ENCODE data around the gene KPNA2. TPM values are rescaled to one million over a fixed set of nuclear protein-coding genes. Genes with fewer than 3 reads are reported as not detected.

Gene KPNA2
- total and polyA plus RNA-seq, 10 of the 15 experiments (the other 5 are each of a cell fraction or from before 2014, with no cell fraction given), result 202 to 731 (median 283) TPM

- TF ChIP-seq MLLT1 (IDR thresholded peaks at IDR 0.05) (peak; percentile 78), CREB1 (IDR thresholded peaks at IDR 0.05; ENCODE audit: low read depth) (peak; percentile 83; the same call in 1 of the 2 replicates), ZBED1 (IDR thresholded peaks at IDR 0.05; ENCODE audit: borderline replicate concordance) (no peak), HCFC1 (IDR thresholded peaks at IDR 0.05; ENCODE audit: low read length) (peak; percentile 42), FOS (IDR thresholded peaks at IDR 0.05; ENCODE audit: borderline replicate concordance, extremely low read depth, insufficient read length) (no peak), MAX (IDR thresholded peaks at IDR 0.05; ENCODE audit: low read depth, low read length) (peak; percentile 74), E2F8 (IDR thresholded peaks at IDR 0.05; ENCODE audit: low read depth, partially characterized antibody) (no peak), CBX3 (IDR thresholded peaks at IDR 0.05; ENCODE audit: borderline replicate concordance, low read depth) (no peak), ATF3 (IDR thresholded peaks at IDR 0.05; ENCODE audit: borderline replicate concordance, extremely low read depth, low read depth, low read length) (no peak), EED (IDR thresholded peaks at IDR 0.05; ENCODE audit: low read depth) (peak; percentile 26; the same call in 1 of the 2 replicates), NRF1 (conservative IDR thresholded peaks at IDR 0.05; ENCODE audit: low read depth, low read length) (peak; percentile 61), PML (IDR thresholded peaks at IDR 0.05; ENCODE audit: low read length) (peak; percentile 93), POU2F2 (IDR thresholded peaks at IDR 0.05; ENCODE audit: borderline replicate concordance, low read depth, low read length) (peak; percentile 43; the same call in 1 of the 3 replicates), KLF5 (IDR thresholded peaks at IDR 0.05; ENCODE audit: partially characterized antibody) (peak; percentile 95), SMAD1 (IDR thresholded peaks at IDR 0.05; ENCODE audit: low read depth, partially characterized antibody) (no peak), RBBP5 (conservative IDR thresholded peaks at IDR 0.05) (no peak), CHD2 (IDR thresholded peaks at IDR 0.05; ENCODE audit: borderline replicate concordance, low read depth, low read length) (peak; percentile 79), IKZF2 (IDR thresholded peaks at IDR 0.05) (peak; percentile 69 to 77), E2F4 (IDR thresholded peaks at IDR 0.05; ENCODE audit: low read depth, low read length) (peak; percentile 72), CBX5 (IDR thresholded peaks at IDR 0.05; ENCODE audit: low read depth) (peak; percentile 92), USF1 (IDR thresholded peaks at IDR 0.05; ENCODE audit: borderline replicate concordance, extremely low read length, insufficient read depth, low read depth, low read length) (peak; percentile 45), YY1 (IDR thresholded peaks at IDR 0.05; ENCODE audit: low read depth, low read length) (peak; percentile 86)
Measured at GRCh38 chr17:68019675-68020408, 15.7 kb upstream of the KPNA2 start (continued).

Data from GM12878 (cell line).